GM18507 (cell line): ENCODE results near the gene OR2D2.
"Not testable (repeated sequence)": the region's sequence is repeated elsewhere in the genome, so short reads cannot be mapped to it uniquely, and the experiment has no call there.

Experiments used
- DNase-seq: peaks from one replicate; pipeline ENCODE4 v3.0.0; 2011; ENCODE audit warnings: low read depth; ENCODE audit not compliant: insufficient read length; ENCODE audit errors: extremely low spot score
- FAIRE-seq: peaks from 2 replicates; lab custom pipeline; 2011; peaks lifted over from hg19 to GRCh38; lab: Jason Lieb, UNC

OR2D2 gene

GRCh38 chr11:6892400-6892799 is at the start of gene OR2D2:
Gene OR2D2, minus strand, starts transcription at chr11:6892500. Its CDS starts 0 bp downstream, at chr11:6892500.
- FAIRE-seq = no peak
- DNase-seq = no peak

GRCh38 chr11:6941970-6942369 is 49.7 kb upstream of the OR2D2 start:
- DNase-seq = no peak
- no peak for FAIRE-seq

GRCh38 chr11:6932145-6932544 is 39.8 kb upstream of the OR2D2 start:
- FAIRE-seq (no peak), DNase-seq (no peak)

GRCh38 chr11:6931146-6931713 is 38.9 kb upstream of the OR2D2 start:
- no peak for FAIRE-seq

GRCh38 chr11:6928916-6929315 is 36.6 kb upstream of the OR2D2 start:
- FAIRE-seq (no peak), DNase-seq (no peak)

More at GRCh38 chr11:6931146-6931713, 38.9 kb upstream of the OR2D2 start:
- no peak for DNase-seq

GRCh38 chr11:6927030-6927617 is 34.8 kb upstream of the OR2D2 start:
- FAIRE-seq (peak; percentile 78), DNase-seq (no peak)

GRCh38 chr11:6926208-6927029 is 34.1 kb upstream of the OR2D2 start, which contains the start of gene ZNF215:
Gene ZNF215, plus strand, starts transcription at chr11:6926426. Its CDS starts 5,847 bp downstream, at chr11:6932273.
- FAIRE-seq (peak; percentile 90), DNase-seq (peak; percentile 40)

- DNase-seq = no peak
- FAIRE-seq = no peak
Observed at GRCh38 chr11:6925636-6926207, 33.4 kb upstream of the OR2D2 start.

- DNase-seq = no peak
- FAIRE-seq = no peak
Observed at GRCh38 chr11:6925007-6925577, 32.8 kb upstream of the OR2D2 start.

- FAIRE-seq = no peak
- DNase-seq = no peak
Observed at GRCh38 chr11:6920702-6921101, 28.4 kb upstream of the OR2D2 start, which contains the start of gene OR2D3. Gene OR2D3, plus strand, starts transcription at chr11:6921002. Its CDS starts 0 bp downstream, at chr11:6921002.

- no peak for FAIRE-seq
- DNase-seq = no peak
Observed at GRCh38 chr11:6919698-6920097, 27.4 kb upstream of the OR2D2 start.

- DNase-seq (no peak), FAIRE-seq (no peak)
Observed at GRCh38 chr11:6911948-6912347, 19.6 kb upstream of the OR2D2 start.

- no peak for FAIRE-seq
Observed at GRCh38 chr11:6911378-6911777, 19.1 kb upstream of the OR2D2 start.

GRCh38 chr11:6904804-6905203 is 12.5 kb upstream of the OR2D2 start:
- not testable (repeated sequence) for DNase-seq, FAIRE-seq

More at GRCh38 chr11:6911378-6911777, 19.1 kb upstream of the OR2D2 start:
- no peak for DNase-seq

- no peak for DNase-seq
- no peak for FAIRE-seq
Observed at GRCh38 chr11:6900327-6900999, 8.2 kb upstream of the OR2D2 start.

GRCh38 chr11:6898911-6899310 is 6.6 kb upstream of the OR2D2 start:
- no peak for FAIRE-seq
- no peak for DNase-seq

- peak; percentile 73 for FAIRE-seq
Observed at GRCh38 chr11:6895010-6895409, 2.7 kb upstream of the OR2D2 start.

GRCh38 chr11:6894097-6894496 is 1.8 kb upstream of the OR2D2 start:
- DNase-seq = no peak

More at GRCh38 chr11:6895010-6895409, 2.7 kb upstream of the OR2D2 start:
- no peak for DNase-seq

GRCh38 chr11:6889835-6890234 is 2.5 kb downstream of the OR2D2 start:
- no peak for DNase-seq
- no peak for FAIRE-seq

More at GRCh38 chr11:6894097-6894496, 1.8 kb upstream of the OR2D2 start:
- no peak for FAIRE-seq
